ENCODE measurements around the gene OXER1. TPM values are rescaled to one million over a fixed set of nuclear protein-coding genes. Genes with fewer than 3 reads are reported as not detected.
A peak's percentile ranks its signal among the peaks of the same experiment; 100 is the strongest.

Gene OXER1
- polyA plus RNA-seq, 4 donors = 6.4 to 40.3 (median 12.6) TPM

- no peak overlapping the region for H3K4me3 ChIP-seq (ENCODE audit: low read depth in 1 of 3, low read length in 3 of 3)
- H3K9me3 ChIP-seq (ENCODE audit: control insufficient read depth in 2 of 2, insufficient read depth in 1 of 2, low read depth in 1 of 2, low read length in 1 of 2) = no peaks in the 10 kb centered on the region
- H3K36me3 ChIP-seq (ENCODE audit: control insufficient read depth in 3 of 3, insufficient read depth in 2 of 3, low read depth in 1 of 3, low read length in 3 of 3) = peaks cover 0 to 10% (median 0%) of the 10 kb centered on the region in 3 donors
- H3K4me1 ChIP-seq (ENCODE audit: control insufficient read depth in 3 of 3, insufficient read depth in 2 of 3, low read depth in 1 of 3, low read length in 2 of 3) = peaks cover 0 to 7% (median under 1%) of the 10 kb centered on the region in 3 donors
- no peaks in the 10 kb centered on the region for H3K27me3 ChIP-seq (ENCODE audit: control insufficient read depth in 3 of 3, insufficient read depth in 3 of 3, low read length in 3 of 3)
- no peak for FAIRE-seq
- no peak for DNase-seq
- H3K27ac ChIP-seq (ENCODE audit: low read depth in 1 of 3, low read length in 2 of 3) = no peak overlapping the region
- WGBS, 3 donors = 78 to 85% (median 80%) methylated on average over 6 of the region's 6 CpGs
Measured at GRCh38 chr2:42797281-42797680, 33.3 kb upstream of the OXER1 start.

- WGBS, 3 donors = 64 to 89% (median 73%) methylated on average over 7 of the region's 7 CpGs
- Histone ChIP-seq H3K9me3 (ENCODE audit: control insufficient read depth in 2 of 2, insufficient read depth in 1 of 2, low read depth in 1 of 2, low read length in 1 of 2) (no peaks in the 10 kb centered on the region), H3K4me3 (ENCODE audit: low read depth in 1 of 3, low read length in 3 of 3) (no peak overlapping the region), H3K4me1 (ENCODE audit: control insufficient read depth in 3 of 3, insufficient read depth in 2 of 3, low read depth in 1 of 3, low read length in 2 of 3) (peaks cover 0 to 10% (median 4%) of the 10 kb centered on the region in 3 donors), H3K27me3 (ENCODE audit: control insufficient read depth in 3 of 3, insufficient read depth in 3 of 3, low read length in 3 of 3) (no peaks in the 10 kb centered on the region), H3K36me3 (ENCODE audit: control insufficient read depth in 3 of 3, insufficient read depth in 2 of 3, low read depth in 1 of 3, low read length in 3 of 3) (peaks cover 0 to 10% (median 0%) of the 10 kb centered on the region in 3 donors), H3K27ac (ENCODE audit: low read depth in 1 of 3, low read length in 2 of 3) (peak overlapping the region in 1 of 3 donors; percentile 98)
- DNase-seq (no peak), FAIRE-seq (no peak)
Measured at GRCh38 chr2:42796427-42797248, 32.7 kb upstream of the OXER1 start.

- Histone ChIP-seq H3K4me3 (ENCODE audit: low read depth in 1 of 3, low read length in 3 of 3) (no peak overlapping the region), H3K27ac (ENCODE audit: low read depth in 1 of 3, low read length in 2 of 3) (peak overlapping the region; percentile 17 to 98 (median 62)), H3K27me3 (ENCODE audit: control insufficient read depth in 3 of 3, insufficient read depth in 3 of 3, low read length in 3 of 3) (no peaks in the 10 kb centered on the region), H3K4me1 (ENCODE audit: control insufficient read depth in 3 of 3, insufficient read depth in 2 of 3, low read depth in 1 of 3, low read length in 2 of 3) (peaks cover 0 to 17% (median 6%) of the 10 kb centered on the region in 3 donors), H3K9me3 (ENCODE audit: control insufficient read depth in 2 of 2, insufficient read depth in 1 of 2, low read depth in 1 of 2, low read length in 1 of 2) (no peaks in the 10 kb centered on the region), H3K36me3 (ENCODE audit: control insufficient read depth in 3 of 3, insufficient read depth in 2 of 3, low read depth in 1 of 3, low read length in 3 of 3) (peaks cover 0 to 10% (median 0%) of the 10 kb centered on the region in 3 donors)
- 22 to 41% (median 33%) methylated on average over 3 of the region's 3 CpGs for WGBS, 3 donors
- DNase-seq = peak; percentile 58 to 73
- FAIRE-seq = no peak
Measured at GRCh38 chr2:42795841-42796301, 31.9 kb upstream of the OXER1 start.

GRCh38 chr2:42795275-42795674 lies 31.3 kb upstream of the OXER1 start:
- DNase-seq = no peak
- Histone ChIP-seq H3K4me3 (ENCODE audit: low read depth in 1 of 3, low read length in 3 of 3) (peak overlapping the region in 1 of 3 donors; percentile 3), H3K27ac (ENCODE audit: low read depth in 1 of 3, low read length in 2 of 3) (peak overlapping the region in 2 of 3 donors; percentile 14 to 98), H3K27me3 (ENCODE audit: control insufficient read depth in 3 of 3, insufficient read depth in 3 of 3, low read length in 3 of 3) (no peaks in the 10 kb centered on the region), H3K9me3 (ENCODE audit: control insufficient read depth in 2 of 2, insufficient read depth in 1 of 2, low read depth in 1 of 2, low read length in 1 of 2) (no peaks in the 10 kb centered on the region), H3K4me1 (ENCODE audit: control insufficient read depth in 3 of 3, insufficient read depth in 2 of 3, low read depth in 1 of 3, low read length in 2 of 3) (peaks cover 0 to 17% (median 6%) of the 10 kb centered on the region in 3 donors), H3K36me3 (ENCODE audit: control insufficient read depth in 3 of 3, insufficient read depth in 2 of 3, low read depth in 1 of 3, low read length in 3 of 3) (peaks cover 0 to 10% (median 0%) of the 10 kb centered on the region in 3 donors)
- FAIRE-seq = no peak
- WGBS, 3 donors = 41 to 81% (median 67%) methylated on average over 6 of the region's 6 CpGs

GRCh38 chr2:42794271-42795046 lies 30.5 kb upstream of the OXER1 start:
- Histone ChIP-seq H3K9me3 (ENCODE audit: control insufficient read depth in 2 of 2, insufficient read depth in 1 of 2, low read depth in 1 of 2, low read length in 1 of 2) (no peaks in the 10 kb centered on the region), H3K27me3 (ENCODE audit: control insufficient read depth in 3 of 3, insufficient read depth in 3 of 3, low read length in 3 of 3) (no peaks in the 10 kb centered on the region), H3K36me3 (ENCODE audit: control insufficient read depth in 3 of 3, insufficient read depth in 2 of 3, low read depth in 1 of 3, low read length in 3 of 3) (peaks cover 0 to 18% (median 0%) of the 10 kb centered on the region in 3 donors), H3K4me1 (ENCODE audit: control insufficient read depth in 3 of 3, insufficient read depth in 2 of 3, low read depth in 1 of 3, low read length in 2 of 3) (peaks cover 0 to 17% (median 6%) of the 10 kb centered on the region in 3 donors), H3K27ac (ENCODE audit: low read depth in 1 of 3, low read length in 2 of 3) (peak overlapping the region; percentile 9 to 98 (median 52)), H3K4me3 (ENCODE audit: low read depth in 1 of 3, low read length in 3 of 3) (peak overlapping the region in 2 of 3 donors; percentile 82 to 93)
- 19 to 44% (median 35%) methylated on average over 8 of the region's 8 CpGs for WGBS, 3 donors
- FAIRE-seq (no peak), DNase-seq (peak; percentile 66 to 82)

GRCh38 chr2:42793334-42794270 lies 29.7 kb upstream of the OXER1 start:
- FAIRE-seq (no peak), DNase-seq (peak in 1 of 2 donors; percentile 40)
- Histone ChIP-seq H3K9me3 (ENCODE audit: control insufficient read depth in 2 of 2, insufficient read depth in 1 of 2, low read depth in 1 of 2, low read length in 1 of 2) (no peaks in the 10 kb centered on the region), H3K4me1 (ENCODE audit: control insufficient read depth in 3 of 3, insufficient read depth in 2 of 3, low read depth in 1 of 3, low read length in 2 of 3) (peaks cover 0 to 17% (median 6%) of the 10 kb centered on the region in 3 donors), H3K4me3 (ENCODE audit: low read depth in 1 of 3, low read length in 3 of 3) (peak overlapping the region; percentile 25 to 93 (median 82)), H3K36me3 (ENCODE audit: control insufficient read depth in 3 of 3, insufficient read depth in 2 of 3, low read depth in 1 of 3, low read length in 3 of 3) (peaks cover 0 to 22% (median 0%) of the 10 kb centered on the region in 3 donors), H3K27me3 (ENCODE audit: control insufficient read depth in 3 of 3, insufficient read depth in 3 of 3, low read length in 3 of 3) (no peaks in the 10 kb centered on the region), H3K27ac (ENCODE audit: low read depth in 1 of 3, low read length in 2 of 3) (peak overlapping the region; percentile 84 to 98 (median 94))
- WGBS, 3 donors = 10 to 24% (median 17%) methylated on average over 22 of the region's 22 CpGs

GRCh38 chr2:42792583-42793333 lies 28.8 kb upstream of the OXER1 start, which contains the start of gene HAAO:
Gene HAAO, minus strand, starts transcription at chr2:42792583. Its CDS starts 47 bp downstream, at chr2:42792536.
- no peak for FAIRE-seq
- Histone ChIP-seq H3K36me3 (ENCODE audit: control insufficient read depth in 3 of 3, insufficient read depth in 2 of 3, low read depth in 1 of 3, low read length in 3 of 3) (peaks cover 0 to 30% (median 0%) of the 10 kb centered on the region in 3 donors), H3K9me3 (ENCODE audit: control insufficient read depth in 2 of 2, insufficient read depth in 1 of 2, low read depth in 1 of 2, low read length in 1 of 2) (no peaks in the 10 kb centered on the region), H3K4me1 (ENCODE audit: control insufficient read depth in 3 of 3, insufficient read depth in 2 of 3, low read depth in 1 of 3, low read length in 2 of 3) (peaks cover 0 to 17% (median 10%) of the 10 kb centered on the region in 3 donors), H3K4me3 (ENCODE audit: low read depth in 1 of 3, low read length in 3 of 3) (peak within 1 kb of the TSS; percentile 51 to 93 (median 82)), H3K27me3 (ENCODE audit: control insufficient read depth in 3 of 3, insufficient read depth in 3 of 3, low read length in 3 of 3) (no peaks in the 10 kb centered on the region), H3K27ac (ENCODE audit: low read depth in 1 of 3, low read length in 2 of 3) (peak within 1 kb of the TSS; percentile 84 to 98 (median 94))
- 1 to 4% (median 3%) methylated on average over 55 to 75 of the region's 75 CpGs for WGBS, 3 donors
- peak; percentile 85 to 96 for DNase-seq

All from small intestine (tissue), 7 donors.